GM19328 (cell line): ENCODE measurements around the gene SGO2.
"Not testable (repeated sequence)": the region's sequence is repeated elsewhere in the genome, so short reads cannot be mapped to it uniquely, and the experiment has no call there.

Experiments used
- ATAC-seq: cut with Tn5 transposase; IDR thresholded peaks from one replicate; pipeline ENCODE4 v1.9.1; 2021; ENCODE audit warnings: mild to moderate bottlenecking, moderate library complexity; ENCODE audit not compliant: unreplicated experiment

The SGO2 gene

DNA sequence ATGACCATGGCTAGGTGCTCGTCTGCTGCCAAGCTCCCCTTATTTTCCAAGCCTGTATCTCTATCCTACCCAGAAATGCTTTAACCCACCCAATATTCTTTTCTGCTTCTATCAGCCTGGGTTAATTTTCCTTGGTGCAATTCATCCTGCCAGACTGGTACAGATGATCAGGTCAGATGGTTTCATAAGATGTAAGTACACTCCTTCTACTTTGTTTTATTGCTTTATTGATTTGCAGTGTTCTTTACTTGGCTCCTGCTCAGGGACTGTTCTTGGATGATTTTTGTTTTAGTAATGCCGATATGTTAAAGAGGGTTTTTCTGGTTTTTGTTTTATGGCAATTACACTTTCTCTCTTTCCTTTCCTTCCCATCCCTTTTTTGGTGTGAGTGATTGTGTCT, 2.4 kb upstream of the SGO2 start:
- no peak for ATAC-seq

DNA sequence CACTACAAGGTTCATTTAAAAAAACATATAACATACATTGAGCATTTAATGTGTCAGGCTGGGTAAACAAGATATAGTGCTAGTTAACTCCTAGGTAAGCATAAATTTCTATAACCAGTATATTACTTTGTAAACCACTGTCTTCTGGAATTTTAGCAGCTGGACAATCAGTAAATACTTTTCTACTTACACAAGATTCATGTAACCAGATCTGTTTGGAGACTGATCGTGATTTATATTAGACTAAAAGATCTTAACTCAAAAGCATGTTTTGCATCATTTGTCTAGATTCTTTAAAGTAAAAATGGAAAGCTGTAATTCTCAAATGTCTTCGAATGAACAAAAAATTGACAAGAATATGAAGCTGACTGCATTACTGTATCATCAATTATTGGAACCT, 941 bp upstream of the SGO2 start:
- ATAC-seq, result no peak

DNA sequence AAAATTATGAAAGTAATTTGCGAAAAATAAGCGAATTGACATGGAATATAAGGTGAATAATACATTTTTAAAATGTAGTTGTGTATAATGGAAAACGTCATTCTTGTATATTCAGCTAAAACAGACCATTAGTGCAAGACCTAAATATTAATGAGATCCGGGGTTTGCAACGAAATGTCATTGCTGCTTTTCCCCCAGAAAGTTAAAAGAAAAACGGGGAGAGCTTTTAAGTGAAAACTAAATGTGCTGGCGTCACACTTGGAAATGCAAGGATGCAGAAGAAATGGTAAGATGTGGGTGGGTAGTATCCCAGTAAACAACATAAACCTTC, 491 bp upstream of the SGO2 start:
- ATAC-seq, result no peak

DNA sequence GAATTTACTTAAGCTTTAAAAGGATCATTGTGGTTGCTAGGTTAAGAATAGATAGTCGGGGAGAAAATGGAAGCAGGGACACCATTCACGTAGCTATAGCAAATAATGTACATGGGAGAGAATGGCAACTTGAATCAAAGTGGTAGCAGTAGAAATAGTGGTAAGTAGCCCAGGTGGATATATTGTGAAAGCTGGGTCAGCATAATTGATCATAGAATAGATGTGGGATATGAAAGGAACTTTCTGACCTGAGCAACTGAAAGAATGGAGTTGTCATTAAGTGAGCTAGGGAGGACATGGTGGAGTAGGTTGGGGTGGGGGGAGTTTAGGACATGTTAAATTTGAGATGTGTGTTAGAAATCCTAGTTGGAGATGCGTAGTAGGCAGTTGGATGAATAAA, 2.2 kb downstream of the SGO2 start:
- no peak for ATAC-seq

DNA sequence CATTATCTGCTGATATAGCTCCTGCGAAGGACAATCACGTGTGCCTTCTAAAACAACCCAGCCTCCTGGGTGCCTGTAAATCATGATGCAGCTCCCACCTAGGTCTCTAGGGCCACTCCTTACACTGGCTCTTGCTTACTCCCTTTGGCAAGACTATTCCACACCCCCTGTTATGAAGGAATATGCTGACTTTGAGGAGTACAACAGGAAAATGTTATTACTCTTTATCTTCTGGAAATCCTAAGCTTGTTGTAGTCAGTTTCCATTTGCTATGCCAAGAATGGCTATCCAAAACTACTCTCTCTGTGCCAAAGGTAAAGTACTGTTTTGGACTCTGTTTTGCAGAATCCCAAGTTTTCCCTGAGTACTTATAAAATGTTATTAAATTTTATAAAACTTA, 7.7 kb downstream of the SGO2 start:
- ATAC-seq, result no peak

DNA sequence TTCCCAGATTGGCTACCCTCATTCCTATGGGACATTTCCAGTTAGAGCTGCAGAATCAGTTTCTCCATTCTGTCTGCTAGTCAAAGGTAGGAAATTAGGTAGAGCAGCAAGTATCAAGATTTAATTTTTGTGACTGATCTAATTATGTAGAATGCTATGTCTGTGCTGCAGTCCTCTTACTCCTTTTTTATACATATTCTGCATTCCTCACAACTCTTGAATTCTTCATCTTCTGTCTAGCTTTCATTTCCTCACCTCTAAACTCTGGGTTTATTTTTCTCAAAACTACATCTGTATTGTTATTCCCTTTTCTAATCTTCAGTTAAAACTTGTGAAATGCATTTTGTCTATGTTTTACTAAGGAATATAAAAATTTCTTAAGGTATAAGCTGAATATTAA, 8.6 kb downstream of the SGO2 start:
- no peak for ATAC-seq

DNA sequence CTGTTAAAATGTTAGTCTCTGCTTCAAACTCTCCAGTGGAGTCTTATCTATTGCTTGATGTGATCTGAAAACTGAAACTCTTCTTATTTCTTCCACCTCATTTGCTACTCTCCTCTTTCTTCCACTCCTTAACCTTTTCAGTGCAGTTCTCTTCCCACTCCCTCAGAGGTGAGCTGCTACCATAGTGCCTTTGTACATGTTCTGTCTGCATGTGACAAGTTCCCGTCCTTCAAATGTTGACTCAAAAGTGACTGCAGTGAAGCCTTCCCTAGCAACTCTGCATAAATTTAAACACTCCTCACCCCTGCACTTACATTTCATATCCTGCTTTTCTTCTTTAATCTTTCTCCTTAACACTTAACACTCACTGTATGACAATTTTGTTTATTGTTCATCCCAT, 12.1 kb downstream of the SGO2 start:
- ATAC-seq, result no peak

DNA sequence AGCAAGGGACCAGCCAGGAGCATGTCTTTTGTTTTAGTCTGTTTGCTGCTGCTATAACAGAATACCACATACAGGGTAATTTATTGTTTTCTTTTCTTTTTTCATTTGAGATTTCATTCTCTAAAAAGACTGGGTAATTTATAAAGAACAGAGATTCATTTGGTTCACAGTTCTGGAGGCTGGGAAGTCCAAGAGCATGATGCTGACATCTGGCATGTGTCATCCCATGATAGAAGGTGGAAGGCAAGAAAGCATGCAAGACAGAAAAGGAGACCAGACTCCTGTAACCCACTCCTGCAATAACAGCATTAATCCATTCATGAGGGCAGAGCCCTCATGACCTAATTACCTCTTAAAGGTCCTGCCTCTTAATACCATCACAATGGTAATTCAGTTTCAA, 14.8 kb downstream of the SGO2 start:
- ATAC-seq, result no peak

DNA sequence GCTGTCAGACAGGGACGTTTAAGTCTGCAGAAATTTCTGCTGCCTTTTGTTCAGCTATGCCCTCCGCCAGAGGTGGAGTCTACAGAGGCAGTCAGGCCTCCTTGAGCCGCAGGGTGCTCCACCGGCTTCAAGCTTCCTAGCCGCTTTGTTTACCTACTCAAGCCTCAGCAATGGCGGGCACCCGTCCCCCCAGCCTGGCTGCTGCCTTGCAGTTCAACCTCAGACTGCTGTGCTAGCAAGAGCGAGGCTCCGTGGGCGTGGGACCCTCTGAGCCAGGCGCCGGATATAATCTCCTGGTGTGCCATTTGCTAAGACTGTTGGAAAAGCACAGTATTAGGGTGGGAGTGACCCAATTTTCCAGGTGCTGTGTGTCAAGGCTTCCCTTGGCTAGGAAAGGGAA, 40.6 kb downstream of the SGO2 start:
- ATAC-seq, result not testable (repeated sequence)

DNA sequence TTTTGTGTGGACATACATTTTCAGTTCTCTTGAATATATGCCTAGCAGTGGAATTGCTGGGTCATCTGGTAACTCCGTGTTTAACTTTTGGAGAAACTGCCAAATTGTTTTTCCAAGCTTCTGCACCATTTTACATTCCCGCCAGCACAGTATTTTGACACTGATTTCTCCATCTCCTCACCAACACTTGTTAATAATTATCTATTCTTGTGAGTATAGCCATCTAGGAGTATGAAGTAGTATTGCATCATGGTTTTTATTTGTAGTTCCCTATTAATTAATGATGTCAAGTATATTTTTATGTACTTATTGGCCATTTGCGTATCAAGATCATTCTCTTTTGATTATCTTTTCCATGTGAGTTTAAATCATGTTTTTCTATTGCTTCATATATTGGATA, 41.9 kb downstream of the SGO2 start:
- no peak for ATAC-seq

DNA sequence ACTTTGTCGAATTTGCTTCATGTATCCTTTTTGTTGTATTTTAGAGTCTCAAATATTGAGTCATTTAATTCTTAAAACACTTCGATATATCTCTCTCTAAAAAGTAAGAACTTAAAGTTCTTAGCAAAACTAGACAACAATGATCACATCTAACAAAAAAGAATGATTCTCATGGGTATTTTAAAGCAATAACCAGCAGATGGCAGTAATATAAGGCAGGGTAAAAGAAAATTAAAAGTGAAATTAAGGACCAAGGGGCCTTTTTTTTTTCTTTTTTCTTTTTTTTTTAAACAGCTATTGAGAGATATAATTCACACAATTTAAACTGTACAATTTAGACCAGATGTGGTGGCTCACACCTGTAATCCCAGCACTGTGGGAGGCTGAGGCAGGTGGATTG, 50.0 kb downstream of the SGO2 start:
- no peak for ATAC-seq

DNA sequence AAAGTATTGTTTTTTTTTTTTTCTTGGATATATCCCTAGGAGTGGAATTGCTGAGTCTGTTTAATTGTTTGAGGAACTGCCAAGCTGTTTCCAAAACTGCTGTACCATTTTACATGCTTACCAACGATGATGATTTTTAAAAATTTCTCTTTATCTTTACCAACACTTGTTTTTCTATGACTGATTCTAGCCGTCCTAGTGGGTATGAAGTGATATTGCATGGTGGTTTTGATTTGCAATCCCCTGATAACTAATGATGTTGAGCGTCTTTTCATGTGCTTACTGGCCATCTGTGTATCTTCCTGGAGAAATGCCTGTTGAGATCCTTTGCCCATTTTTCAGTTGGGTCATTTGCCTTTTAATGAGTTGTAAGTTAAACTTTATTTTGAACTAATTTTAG, 51.0 kb downstream of the SGO2 start:
- no peak for ATAC-seq

DNA sequence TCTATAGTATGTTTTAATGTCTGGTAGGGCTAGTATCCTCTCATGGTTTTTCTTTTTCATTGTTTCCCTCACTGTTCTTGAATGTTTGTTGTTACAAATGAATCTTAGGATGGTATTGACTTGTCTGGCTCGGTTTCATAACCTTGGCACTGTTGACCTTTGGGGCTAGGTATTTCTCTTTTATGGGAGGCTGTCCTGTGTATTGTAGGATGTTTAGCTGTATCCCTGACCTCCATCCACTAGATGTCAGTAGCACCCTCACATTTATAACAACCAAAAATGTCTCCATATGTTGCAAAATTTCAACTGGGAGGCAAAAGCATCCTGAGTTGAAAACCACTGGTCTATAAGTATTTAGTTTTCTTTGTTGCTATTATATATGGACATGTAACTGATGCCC, 52.8 kb downstream of the SGO2 start:
- no peak for ATAC-seq

DNA sequence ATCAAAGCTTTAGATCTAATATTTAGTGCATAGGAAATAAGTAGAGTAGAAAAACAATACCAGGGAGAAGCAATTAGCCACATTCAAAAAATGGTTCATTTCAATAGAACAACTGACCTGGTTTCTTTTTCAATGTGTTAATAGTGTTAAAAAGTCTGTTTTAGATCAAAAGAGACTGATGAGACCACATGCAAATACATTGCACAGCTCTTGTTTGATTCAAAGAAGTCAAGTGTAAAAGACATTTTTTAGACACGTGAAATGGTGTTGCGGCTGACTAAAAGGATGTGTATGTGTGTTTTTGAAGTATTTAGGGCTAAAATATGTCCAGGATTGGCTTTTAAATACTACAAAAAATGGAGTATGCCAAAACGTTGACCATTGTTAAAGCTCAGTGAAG, 58.6 kb downstream of the SGO2 start:
- ATAC-seq, result no peak

DNA sequence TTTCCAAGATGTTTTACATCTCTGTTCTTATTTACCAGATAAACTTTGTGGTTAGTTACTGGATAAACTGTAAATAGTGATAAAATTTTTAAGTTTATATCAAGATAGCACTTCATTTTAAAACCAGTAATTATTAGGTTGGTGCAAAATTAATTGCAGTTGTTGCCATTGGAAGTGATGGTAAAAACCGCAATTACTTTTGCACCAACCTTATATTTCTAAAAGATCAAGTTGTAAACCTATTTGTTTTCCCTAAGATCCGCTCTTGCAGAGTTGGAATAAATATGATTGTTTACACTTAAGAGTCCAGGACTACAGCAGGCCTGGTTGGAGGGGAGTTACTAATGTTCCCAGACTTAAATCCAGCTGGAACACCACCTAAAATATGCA, 59.3 kb downstream of the SGO2 start:
- ATAC-seq, result no peak

DNA sequence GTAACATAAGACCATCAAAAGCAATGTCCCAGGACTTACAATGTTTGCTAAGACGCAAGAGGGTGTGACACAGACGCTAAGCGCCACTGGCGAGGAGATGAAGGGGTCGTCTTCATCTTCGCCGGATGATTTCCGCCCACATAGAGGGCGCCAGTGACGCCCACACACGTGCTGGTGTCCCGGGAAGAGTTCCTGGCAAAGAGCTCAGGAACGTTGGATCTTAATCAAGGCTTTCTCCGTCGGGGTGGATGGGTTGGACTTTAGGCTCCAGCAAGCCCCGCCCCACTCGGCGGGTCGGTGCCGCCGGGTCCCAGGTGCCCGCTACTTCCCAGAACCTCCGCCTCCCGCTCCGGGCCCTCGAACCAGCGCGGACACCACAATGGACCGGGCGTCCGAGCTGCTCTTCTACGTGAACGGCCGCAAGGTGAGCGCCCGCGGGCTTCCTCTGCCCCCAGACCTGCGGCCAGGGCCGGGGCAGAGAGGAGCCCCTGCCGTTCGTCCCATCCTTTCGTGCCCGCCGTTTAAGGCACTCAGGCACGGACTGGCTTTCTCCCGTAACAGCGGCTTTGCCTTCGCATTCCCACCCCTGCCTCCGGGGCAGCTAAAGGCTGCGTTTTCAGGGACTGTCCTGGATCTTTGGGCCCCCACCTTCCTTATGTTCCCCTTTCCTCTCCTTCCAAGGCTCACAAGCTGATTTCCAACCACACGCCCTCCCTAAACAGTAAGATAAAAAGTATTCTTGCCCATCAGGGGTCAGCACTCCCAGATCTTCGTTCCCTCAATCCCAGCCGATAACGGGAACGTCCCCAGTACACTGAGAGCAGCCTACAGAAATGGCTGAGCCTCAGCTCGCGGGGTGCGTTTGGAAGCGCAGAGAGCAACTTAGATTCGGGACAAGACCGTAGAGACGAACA, 60.0 kb downstream of the SGO2 start, which contains the start of gene AOX1:
Gene AOX1 (plus strand): TSS at position 285 of the 914 bp plus-strand sequence. CDS start 95 bp downstream, at position 380.
- ATAC-seq, result no peak

DNA sequence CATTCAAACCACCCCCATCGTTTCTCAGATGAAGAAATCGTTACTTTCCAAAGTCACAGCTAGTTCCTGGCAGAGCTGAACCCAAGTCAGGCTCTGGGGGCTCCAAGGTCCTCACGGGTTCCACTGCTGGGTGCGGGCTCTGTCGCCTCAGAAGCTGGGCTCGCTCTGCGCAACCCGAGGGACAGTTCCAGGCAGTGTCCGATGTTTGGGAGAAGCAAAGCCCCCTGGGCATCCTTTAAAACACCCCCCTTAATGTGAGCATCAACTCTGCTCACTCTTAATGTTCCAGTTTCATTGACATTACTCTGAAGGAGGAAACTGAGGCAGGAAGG, 60.6 kb downstream of the SGO2 start:
- ATAC-seq, result no peak

DNA sequence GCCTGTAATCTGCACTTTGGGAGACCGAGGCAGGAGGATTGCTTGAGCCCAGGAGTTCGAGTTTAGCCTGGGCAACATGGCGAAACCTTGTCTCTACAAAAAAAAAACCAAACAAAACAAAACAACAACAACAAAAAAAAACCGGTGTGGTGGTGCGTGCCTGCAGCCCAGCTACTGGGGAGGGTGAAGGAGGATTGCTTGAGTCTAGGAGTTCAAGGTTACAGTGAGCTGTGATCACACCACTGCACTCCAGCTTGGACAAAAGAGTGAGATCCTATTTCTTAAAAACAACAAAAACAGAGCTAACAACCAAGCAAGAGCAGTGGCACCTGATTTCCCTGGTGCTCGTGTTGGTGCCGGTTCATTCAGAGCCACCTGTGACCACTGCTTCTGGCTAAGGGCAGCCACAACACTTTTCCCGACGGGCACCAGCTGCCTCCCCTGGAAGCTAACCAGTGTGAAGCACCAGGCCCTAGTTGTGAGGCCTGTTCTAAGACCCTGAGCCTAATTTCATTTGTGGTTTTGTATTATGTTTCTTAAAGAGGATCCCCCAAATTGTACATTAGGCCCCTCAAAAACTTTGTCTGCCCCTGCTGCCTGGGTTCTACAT, 61.1 kb downstream of the SGO2 start:
- ATAC-seq, result no peak

DNA sequence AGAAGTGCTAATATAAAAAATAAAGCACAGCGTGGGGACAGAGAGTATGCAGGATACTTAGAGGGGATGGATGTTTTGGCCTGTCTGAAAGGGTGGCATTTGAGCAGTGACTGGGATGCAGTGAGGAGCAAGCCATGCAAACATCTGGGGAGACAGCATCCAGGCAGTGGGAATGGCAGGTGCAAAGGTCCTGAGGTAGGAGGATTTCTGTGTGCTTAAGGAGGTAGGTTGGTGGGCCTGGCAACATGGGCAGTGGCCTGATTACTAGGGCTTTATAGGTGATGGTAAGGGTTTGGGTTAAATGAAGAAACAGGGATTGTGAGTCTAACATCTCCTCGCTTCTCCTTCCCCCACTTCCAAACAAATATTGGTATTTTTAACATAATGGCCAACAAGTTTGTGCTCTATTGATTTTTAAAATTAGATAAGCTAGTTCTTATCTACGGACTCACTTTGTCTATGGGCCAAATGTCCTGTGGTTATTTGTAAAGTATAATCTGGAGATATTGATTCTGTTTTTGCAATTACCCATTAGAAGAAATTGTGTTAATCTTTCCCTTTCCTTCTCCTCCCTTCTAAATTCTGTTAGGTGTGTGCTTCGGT, 62.2 kb downstream of the SGO2 start:
- ATAC-seq, result no peak

DNA sequence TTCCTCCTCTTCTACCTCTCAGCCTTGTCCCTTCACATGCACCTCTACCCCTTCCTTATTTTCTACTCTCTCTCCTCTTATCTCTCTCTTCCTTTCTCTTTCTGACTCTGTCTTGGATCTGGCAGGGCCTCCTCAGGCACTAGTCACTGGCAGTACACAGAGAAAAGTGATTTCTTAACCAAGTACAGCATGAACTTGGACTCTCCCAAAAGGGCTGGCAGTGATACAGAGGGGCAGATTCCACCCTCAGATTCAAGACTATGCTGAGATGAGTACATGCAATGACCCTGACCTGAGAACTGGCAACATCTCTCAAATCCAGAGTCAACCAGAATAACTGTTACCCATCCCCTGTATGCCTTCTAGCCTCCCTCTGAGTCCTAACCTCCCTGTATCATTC, 64.1 kb downstream of the SGO2 start:
- no peak for ATAC-seq

DNA sequence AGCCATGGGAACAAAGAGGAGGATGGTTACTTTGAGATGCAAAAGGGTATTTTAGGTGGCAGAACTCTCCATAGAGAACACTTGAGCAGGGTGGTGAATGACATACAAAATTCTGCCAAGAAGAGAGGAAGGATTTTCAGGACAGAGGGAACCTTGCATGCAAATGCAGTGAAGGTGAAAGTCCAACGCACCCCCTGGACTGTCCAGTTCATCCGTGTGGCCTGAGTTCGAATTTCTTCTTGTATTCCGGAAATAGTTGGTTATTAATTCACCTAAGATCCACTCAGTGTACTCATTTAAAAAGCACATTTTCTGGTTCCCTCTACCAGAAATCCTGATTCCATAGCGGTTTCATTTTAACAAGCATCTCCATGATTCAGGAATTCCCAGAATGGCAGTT, 65.3 kb downstream of the SGO2 start:
- ATAC-seq, result no peak

DNA sequence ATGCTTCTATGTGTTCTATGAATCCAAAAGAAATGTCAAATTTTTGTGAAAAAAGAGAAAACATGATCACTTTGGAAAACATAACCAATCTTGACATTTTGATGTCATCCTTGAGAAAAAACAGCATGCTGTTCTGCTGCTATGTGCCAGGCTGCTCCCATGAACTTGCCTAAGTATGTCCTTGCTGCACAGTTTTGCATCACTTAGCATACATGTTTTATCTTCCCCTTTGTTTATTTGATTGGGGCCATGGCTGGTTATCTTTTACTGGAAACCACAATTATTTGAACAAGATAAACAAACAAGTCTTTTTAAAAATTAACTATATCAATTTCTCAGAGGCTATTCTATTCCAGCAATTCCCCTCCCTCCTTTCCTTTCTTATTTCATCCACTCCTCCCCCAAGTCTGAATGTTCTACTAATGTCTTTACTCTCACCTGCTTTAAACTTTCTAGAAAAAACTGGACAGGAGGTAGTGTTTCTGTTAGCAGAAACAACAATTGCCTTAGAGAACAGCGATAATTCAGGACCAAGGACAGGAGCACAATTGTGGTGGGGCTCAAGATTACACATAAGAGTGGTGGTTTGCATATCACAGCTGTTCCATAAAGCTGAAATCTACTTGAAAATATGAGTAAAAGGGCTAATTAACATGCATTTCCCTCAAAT, 66.5 kb downstream of the SGO2 start:
- ATAC-seq, result no peak
